HG03139 (cell line): ENCODE results near the gene MARCKSL1.
A peak's percentile ranks its signal among the peaks of the same experiment; 100 is the strongest.

Experiments
- ATAC-seq: cut with Tn5 transposase; IDR thresholded peaks from one replicate; pipeline ENCODE4 v1.9.1; 2021; ENCODE audit not compliant: unreplicated experiment

Gene MARCKSL1

GRCh38 chr1:32353431-32353830, 17.4 kb upstream of the MARCKSL1 start:
- ATAC-seq, result no peak

GRCh38 chr1:32352831-32353383, 16.9 kb upstream of the MARCKSL1 start:
- ATAC-seq, result no peak

DNA sequence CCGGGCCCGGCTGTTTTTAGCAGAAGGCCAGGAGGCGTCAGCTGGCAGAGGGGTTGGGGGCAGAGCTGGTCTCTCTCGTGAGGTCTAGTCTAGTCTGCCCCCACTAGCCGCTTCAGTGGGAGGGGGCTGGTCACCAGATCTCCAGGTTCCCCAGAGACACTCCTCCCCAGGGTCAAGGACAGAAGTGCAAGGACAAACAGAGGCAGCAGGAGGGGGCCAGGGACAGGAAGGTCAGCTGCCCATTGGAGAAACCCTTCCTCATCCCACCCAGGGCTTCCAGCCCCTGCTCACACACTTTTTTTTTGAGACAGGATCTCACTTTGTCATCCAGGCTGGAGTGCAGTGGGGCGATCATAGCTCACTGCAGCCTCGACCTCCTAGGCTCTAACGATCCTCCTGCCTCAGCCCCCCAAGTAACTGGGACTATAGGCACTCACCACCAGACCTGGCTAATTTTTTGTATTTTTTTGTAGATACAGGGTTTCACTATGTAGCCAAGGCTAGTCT, 16.3 kb upstream of the MARCKSL1 start:
- ATAC-seq, result no peak

DNA sequence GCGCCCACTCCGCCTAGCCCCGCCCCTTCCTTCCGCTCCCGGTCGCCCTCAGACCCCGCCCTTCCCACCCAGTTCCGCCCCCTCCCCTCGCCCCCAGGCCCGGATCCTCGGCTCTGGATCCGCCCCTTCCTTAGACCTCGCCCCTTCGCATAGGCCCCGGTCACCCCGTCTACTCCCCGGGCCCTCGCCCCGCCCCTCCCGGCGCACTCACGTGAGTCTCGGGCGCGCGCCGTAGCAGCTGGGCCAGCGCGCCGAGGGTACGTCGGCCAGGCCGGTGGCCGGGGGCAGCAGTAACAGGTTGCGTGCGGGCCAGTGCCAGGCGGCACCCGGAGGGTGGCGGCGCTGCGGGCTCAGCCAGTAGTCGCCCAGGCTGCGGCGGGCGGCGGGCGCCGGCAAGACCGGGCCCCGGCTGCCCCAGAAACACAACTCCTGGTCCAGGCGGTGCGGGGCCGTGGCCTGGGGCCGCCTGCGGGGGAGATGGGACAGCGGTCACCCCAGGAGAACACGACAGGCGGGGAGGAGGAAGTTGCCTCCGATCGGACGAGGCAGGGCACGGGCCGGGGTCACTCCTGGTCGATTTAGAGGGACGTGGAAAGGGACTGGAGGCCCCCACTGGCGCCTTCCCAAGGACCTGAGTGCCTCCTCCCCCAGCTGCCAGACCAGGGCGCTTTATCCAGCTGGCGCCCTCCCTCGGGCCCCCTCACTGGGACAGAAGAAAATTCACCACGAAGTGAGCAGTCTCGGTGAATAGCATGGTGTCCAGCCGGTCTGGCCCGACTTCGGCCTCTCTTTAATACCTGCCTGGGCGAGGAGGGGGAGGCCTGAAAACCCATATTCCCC, 15.6 kb upstream of the MARCKSL1 start:
- peak; percentile 92 for ATAC-seq

DNA sequence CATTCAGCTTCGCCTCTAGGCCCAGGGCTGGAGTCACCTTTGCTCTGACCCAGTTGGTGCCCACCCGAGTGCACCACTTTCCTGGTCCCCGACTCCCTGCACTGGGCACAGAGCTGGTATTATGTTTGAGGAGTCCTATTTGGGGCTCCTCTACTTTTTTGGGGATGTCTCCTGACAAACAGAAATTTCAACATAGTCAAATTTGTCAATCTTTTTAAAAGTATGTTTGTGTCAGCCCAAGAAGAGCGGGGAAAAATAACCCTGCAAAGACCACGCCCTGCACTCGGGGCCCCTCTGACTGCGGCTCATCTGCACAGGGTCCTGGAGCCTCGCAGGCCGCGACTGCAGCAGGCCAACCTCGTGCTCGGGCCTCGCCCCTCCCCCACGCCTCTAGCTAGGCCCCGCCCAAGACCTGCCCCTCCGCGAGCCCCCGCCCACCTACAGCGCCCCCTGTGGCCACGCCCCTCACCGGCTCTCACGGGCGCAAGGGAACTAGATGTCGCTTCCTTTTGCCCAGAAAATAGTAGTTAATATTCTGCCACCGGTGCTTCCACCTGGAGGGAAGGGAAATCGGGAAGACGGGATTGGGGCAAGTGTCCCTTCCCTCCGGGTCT, 14.9 kb upstream of the MARCKSL1 start:
- peak; percentile 22 for ATAC-seq

DNA sequence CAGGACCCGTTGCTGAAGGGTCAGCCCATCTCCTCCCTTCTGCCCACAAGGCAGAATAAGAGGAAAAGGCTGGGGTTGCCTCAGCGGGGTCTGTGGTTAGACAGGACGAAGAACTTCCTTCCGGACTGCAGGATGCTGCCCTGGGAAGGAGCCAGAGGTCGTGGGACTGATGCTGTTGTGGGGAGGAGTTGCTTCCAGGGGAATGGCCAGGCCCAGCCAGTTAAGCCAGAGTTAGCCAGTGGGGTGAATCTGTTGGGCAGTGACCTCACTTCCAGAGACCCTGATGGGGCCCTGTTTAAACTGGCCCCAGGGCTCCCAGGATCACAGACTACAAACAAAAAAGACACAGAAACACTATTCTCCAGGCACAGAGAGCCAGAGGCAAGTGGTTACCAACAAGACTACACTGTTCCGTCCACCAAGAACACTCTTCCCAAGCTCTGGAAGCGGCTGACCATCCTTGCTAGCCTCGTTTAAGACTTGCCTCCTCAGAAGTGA, 13.2 kb upstream of the MARCKSL1 start:
- ATAC-seq, result no peak

DNA sequence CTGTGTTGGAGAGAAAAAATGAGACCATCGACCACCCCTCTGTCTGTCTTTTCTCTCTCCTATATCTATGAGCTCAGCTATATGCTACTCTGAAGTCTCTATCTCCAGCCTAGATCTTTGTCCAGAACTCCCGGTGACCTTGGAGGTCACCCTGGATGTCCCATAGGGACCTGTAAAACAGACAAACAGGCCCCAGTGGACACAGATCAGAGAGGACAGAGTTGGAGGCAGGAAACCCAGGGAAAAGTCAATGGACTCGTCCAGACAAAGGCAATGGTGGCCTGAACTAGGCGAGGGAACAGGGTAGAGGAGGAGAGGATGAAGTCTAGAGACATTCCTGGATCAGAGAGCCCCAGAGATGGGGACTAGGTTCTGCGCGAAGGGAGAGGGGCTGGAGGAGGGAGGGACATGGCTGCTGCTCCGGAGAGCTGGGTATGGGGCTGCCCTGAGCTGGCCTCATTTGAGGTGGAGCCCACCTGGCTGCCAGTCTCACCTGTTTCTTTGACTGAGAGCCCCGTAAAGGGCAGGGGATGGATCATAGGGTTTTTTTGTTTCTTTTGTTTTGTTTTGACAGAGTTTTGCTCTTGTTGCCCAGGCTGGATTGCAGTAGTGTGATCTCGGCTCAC, 10.6 kb upstream of the MARCKSL1 start:
- no peak for ATAC-seq

GRCh38 chr1:32345289-32345827, 9.3 kb upstream of the MARCKSL1 start:
- ATAC-seq, result no peak

DNA sequence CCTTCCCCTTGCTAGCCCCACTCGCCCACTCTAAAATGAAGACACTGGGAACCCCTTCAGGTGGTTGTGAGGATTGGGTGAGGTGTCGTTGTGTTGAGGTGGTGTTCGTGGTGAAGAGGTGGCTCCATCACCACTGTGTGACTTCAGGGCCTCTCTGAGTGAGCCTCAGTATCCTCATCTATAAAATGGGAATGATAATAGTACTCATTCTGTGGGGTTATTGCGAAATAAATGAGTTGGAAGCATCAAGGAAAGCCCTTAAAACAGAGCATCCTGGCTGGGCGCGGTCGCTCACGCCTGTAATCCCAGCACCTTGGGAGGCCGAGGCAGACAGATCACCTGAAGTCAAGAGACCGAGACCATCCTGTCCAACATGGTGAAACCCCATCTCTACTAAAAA, 6.7 kb upstream of the MARCKSL1 start:
- ATAC-seq, result no peak

GRCh38 chr1:32341971-32342370, 5.9 kb upstream of the MARCKSL1 start:
- no peak for ATAC-seq

DNA sequence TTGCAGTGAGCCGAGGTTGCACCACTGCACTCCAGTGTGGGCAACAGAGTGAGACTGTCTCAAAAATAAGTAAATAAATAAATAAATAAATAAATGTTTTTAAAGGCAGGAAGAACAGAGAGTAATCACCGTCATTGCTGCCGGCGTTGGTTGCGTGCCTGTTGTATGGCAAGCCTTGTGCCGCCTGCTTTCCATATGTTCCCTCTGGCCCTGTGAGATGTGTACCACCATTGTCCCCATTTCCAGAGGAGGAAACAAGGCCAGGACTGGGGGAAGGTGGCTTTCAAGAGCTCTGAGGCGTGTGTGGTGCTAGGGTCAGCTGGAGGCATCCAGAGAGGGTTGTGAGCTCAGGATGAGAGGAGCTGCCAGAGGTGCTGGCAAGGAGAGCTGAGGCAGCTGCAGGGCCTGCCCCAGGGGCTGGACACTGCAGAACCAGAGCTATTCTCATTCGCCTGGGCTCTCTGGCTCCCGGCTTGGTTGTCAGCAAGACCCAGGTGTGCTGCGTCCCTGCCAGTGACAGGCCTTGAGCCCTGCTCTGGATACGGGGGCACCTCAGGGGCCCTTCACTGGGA, 5.2 kb upstream of the MARCKSL1 start:
- ATAC-seq, result no peak

GRCh38 chr1:32339363-32339978, 3.4 kb upstream of the MARCKSL1 start:
- ATAC-seq, result no peak

DNA sequence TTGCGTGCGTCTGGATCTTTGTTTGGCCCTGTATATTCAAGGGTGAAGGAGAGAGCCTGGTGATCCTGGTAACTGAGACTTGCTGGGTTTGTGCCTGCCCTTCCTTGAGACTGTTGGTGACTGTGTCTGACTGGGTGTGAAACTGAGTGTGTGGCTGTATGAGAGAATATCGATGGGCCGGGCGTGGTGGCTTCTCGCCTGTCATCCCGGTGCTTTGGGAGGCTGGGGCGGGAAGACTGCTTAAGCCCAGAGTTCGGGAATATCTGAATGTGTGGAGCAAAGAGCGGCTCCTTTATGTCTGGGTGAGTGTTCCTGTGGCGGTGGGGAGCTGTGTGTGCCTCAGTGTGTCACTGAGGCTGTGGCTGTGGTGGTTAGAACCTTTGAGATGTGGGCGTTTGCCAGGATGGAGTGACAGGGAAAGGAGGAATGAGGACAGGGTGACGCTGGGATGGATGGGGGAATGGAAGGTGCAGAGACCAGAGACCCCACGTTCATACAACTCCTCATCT, 2.7 kb upstream of the MARCKSL1 start:
- ATAC-seq, result no peak

GRCh38 chr1:32337855-32338636, 2.0 kb upstream of the MARCKSL1 start:
- no peak for ATAC-seq

- no peak for ATAC-seq
Measured at GRCh38 chr1:32336963-32337675, 1.1 kb upstream of the MARCKSL1 start.

GRCh38 chr1:32336591-32336932, 529 bp upstream of the MARCKSL1 start:
- ATAC-seq, result no peak

DNA sequence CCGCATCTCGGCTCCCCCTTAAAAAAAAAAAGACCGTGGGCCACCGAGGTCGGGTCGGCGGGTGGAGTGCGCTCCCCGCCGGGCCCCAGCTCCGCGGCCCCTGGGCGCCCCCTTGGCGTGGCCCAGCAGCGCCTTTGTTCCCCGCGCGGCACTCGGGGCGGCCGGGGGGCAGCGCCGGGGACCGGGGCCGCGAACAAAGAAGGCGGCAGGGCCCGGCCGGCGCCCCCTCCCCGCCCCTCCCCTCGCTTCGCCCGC, 571 bp downstream of the MARCKSL1 start:
- ATAC-seq, result no peak

DNA sequence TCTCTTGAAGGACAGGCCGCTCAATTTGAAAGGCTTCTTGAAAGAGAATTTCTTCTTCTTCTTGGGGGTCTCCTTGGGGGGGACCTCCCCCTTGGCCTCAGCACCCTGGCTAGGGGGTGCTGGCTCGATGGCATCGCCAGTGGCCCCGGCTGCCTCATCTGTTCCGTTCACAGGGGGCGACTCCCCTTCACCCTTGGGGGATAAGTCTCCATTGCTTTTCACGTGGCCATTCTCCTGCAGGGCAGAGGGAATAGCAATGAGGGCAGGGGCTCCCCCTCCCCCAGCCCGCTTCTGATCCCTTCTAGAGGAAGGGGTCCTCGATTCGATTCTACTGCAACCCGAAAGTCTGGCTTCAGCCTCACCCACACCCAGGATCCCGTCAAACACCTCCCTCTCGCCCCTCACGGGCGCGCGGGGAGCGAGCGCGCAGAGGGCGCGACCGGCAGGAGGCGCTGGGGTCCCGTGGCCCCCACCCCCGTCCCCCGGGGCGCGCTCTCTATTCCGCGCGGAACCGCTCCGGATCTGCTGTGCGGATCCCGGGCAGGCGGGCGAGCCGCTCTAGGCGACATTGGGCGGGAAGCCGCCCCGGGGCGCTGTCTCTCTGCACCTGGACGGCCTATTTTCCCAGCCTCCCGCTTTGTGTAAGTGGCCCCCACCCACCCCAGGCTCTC, 1.0 kb downstream of the MARCKSL1 start:
- ATAC-seq, result no peak
